ENCODE results near the gene CELF6.
A peak's percentile ranks its signal among the peaks of the same experiment; 100 is the strongest.
"Not testable (repeated sequence)": the region's sequence is repeated elsewhere in the genome, so short reads cannot be mapped to it uniquely, and the experiment has no call there.

Gene CELF6

DNA sequence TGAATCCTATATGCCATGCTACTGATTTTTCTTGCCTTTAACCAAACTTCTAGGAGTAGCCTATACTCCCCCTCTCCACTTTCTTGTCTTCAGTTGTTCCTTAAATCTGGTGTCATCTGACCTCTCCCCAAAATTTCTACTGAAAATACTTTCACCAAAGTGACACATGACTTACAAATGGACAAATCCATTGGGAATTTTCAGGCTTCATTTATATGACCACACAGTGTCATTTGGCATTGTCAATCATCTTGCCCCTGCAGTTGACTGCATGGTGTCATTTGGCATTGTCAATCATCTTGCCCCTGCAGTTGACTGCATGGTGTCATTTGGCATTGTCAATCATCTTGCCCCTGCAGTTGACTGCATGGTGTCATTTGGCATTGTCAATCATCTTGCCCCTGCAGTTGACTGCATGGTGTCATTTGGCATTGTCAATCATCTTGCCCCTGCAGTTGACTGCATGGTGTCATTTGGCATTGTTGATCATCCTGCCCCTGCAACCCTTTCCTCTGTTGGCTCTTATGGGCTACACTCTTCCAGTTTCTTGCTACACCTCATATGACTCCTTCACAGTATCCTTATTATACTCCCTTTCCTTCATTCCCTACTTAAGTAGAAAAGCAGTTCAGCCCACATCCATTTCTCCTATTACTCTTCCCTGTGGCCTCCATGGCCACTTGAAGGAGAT lies 44.2 kb downstream of the CELF6 start:
- H3K79me1 ChIP-seq (replicated peaks; ENCODE audit: low read length, poor library complexity, severe bottlenecking); H3K14ac ChIP-seq (ENCODE audit: low read length in 2 of 2); H3K9me3 ChIP-seq (ENCODE audit: control insufficient read depth, low read length); H3K23ac ChIP-seq (ENCODE audit: low read length in 2 of 2); H3K4ac ChIP-seq (ENCODE audit: low read depth in 1 of 2, low read length in 2 of 2); H2BK120ac ChIP-seq (ENCODE audit: low read depth, low read length); H4K8ac ChIP-seq (ENCODE audit: low read length); H3K36me3 ChIP-seq (ENCODE audit: control insufficient read depth in 1 of 2, insufficient read depth in 2 of 2, low read depth in 1 of 2, low read length in 2 of 2); H4K91ac ChIP-seq (ENCODE audit: low read length); H3K9ac ChIP-seq (ENCODE audit: low read length); DNase-seq; H2AK5ac ChIP-seq (ENCODE audit: low read length, severe bottlenecking); H3K18ac ChIP-seq (ENCODE audit: low read depth in 1 of 2, low read length in 2 of 2); H3K27me3 ChIP-seq (ENCODE audit: control insufficient read depth in 1 of 2, insufficient read depth in 1 of 2, low read length in 2 of 2); H3K4me2 ChIP-seq (ENCODE audit: low read length, poor library complexity, severe bottlenecking); H3K4me3 ChIP-seq (ENCODE audit: insufficient read depth in 1 of 2, low read depth in 1 of 2, low read length in 2 of 2); H2BK5ac ChIP-seq (ENCODE audit: low read depth, low read length, poor library complexity, severe bottlenecking); H2AFZ ChIP-seq (ENCODE audit: low read depth, low read length); H2BK12ac ChIP-seq (ENCODE audit: low read length in 2 of 2); H2BK15ac ChIP-seq (ENCODE audit: low read depth, poor library complexity, severe bottlenecking); H3K27ac ChIP-seq (ENCODE audit: low read length, poor library complexity, severe bottlenecking); H3K4me1 ChIP-seq (ENCODE audit: control insufficient read depth, insufficient read depth, low read depth, low read length): not testable (repeated sequence)

DNA sequence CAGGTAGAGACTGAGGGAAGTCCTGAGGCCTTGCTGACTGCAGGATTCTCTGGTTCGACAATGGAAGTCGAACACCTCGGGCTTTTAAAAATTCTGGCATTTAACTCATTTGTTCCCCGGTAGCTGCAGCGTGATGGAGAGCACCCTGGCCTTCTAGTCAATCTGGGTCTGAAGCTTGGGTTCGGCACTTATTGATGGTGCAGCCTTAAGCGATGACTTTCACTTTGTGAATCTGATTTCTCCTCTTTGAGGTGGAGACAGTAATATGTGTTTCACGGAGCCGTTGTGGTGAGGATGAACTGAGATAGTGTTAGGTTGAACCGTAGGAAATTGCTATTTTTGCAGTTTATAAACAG lies 47.0 kb downstream of the CELF6 start:
- Histone ChIP-seq H3K36me3 (ENCODE audit: control insufficient read depth in 1 of 2, insufficient read depth in 2 of 2, low read depth in 1 of 2, low read length in 2 of 2) (peaks cover 6 to 26% of the 10 kb centered on the region in 2 experiments), H3K4ac (ENCODE audit: low read depth in 1 of 2, low read length in 2 of 2) (peak overlapping the region in 1 of 2 experiments; percentile 40), H2BK120ac (ENCODE audit: low read depth, low read length) (no peak overlapping the region), H2AFZ (ENCODE audit: low read depth, low read length) (peak overlapping the region; percentile 49), H3K4me2 (ENCODE audit: low read length, poor library complexity, severe bottlenecking) (peak overlapping the region; percentile 48), H3K27ac (ENCODE audit: low read length, poor library complexity, severe bottlenecking) (peak overlapping the region; percentile 7), H3K23ac (ENCODE audit: low read length in 2 of 2) (no peak overlapping the region), H3K4me3 (ENCODE audit: insufficient read depth in 1 of 2, low read depth in 1 of 2, low read length in 2 of 2) (peak overlapping the region; percentile 23 to 66), H3K14ac (ENCODE audit: low read length in 2 of 2) (no peak overlapping the region), H3K9ac (ENCODE audit: low read length) (peak overlapping the region; percentile 75), H2AK5ac (ENCODE audit: low read length, severe bottlenecking) (no peak overlapping the region), H3K9me3 (ENCODE audit: control insufficient read depth, low read length) (no peaks in the 10 kb centered on the region), H4K91ac (ENCODE audit: low read length) (no peak overlapping the region), H3K4me1 (ENCODE audit: control insufficient read depth, insufficient read depth, low read depth, low read length) (peaks cover 3% of the 10 kb centered on the region), H2BK5ac (ENCODE audit: low read depth, low read length, poor library complexity, severe bottlenecking) (no peak overlapping the region), H3K79me1 (replicated peaks; ENCODE audit: low read length, poor library complexity, severe bottlenecking) (peaks cover 20% of the 10 kb centered on the region), H3K18ac (ENCODE audit: low read depth in 1 of 2, low read length in 2 of 2) (peak overlapping the region; percentile 5 to 43), H2BK15ac (ENCODE audit: low read depth, poor library complexity, severe bottlenecking) (no peak overlapping the region), H3K27me3 (ENCODE audit: control insufficient read depth in 1 of 2, insufficient read depth in 1 of 2, low read length in 2 of 2) (peaks cover 0 to 6% of the 10 kb centered on the region in 2 experiments), H2BK12ac (ENCODE audit: low read length in 2 of 2) (no peak overlapping the region), H4K8ac (ENCODE audit: low read length) (peak overlapping the region; percentile 14)
- no peak for DNase-seq
- WGBS, result 42% methylated on average over 7 of the region's 10 CpGs

DNA sequence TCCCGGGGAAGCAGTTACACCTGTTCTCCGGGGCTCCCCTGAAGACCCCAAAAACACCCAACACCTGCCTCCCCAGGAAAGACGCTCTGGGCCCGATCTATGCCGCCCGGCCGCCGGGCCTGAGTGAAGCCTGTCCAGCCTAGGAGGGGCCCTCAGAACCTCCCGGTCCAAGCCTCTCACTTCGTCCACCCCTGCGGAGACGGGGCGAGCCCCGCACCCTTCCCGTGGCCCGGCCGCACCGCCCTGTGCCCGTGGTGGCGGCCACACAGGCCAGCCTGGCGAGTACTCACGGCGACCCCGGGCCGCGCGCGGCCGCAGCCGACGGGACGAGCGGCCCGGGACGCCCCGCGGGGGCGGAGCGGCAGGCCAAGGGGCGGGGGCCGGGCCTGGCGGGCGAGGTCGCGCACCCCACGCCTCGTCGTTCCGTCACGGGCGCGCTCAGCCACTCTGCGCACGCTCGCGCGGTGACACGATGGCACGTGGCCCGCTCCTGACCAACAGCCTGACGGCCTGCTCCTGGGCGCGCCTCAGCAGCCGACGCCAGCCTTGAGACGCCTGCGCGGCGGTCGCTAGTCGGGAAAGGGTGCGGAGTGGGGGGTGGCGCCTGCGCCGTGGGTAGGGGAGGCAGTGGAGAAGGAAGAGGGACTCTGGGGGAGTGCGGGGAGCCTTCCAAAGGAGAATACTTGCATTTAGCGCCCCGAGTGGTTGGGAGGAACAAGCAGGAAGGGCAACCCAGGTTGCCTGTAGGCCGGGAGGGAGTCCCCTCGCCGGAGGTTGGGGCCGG lies 47.6 kb downstream of the CELF6 start, which contains the start of gene PARP6:
Gene PARP6 (minus strand): TSS at position 342 of the 784 bp plus-strand sequence. CDS start 5,077 bp downstream, outside the sequence.
- Histone ChIP-seq H3K18ac (ENCODE audit: low read depth in 1 of 2, low read length in 2 of 2) (peak within 1 kb of the TSS; percentile 89 to 97), H4K8ac (ENCODE audit: low read length) (peak within 1 kb of the TSS; percentile 98), H2AK5ac (ENCODE audit: low read length, severe bottlenecking) (peak within 1 kb of the TSS; percentile 21), H3K9ac (ENCODE audit: low read length) (peak within 1 kb of the TSS; percentile 95), H3K4me1 (ENCODE audit: control insufficient read depth, insufficient read depth, low read depth, low read length) (peaks cover 3% of the 10 kb centered on the region), H3K14ac (ENCODE audit: low read length in 2 of 2) (peak within 1 kb of the TSS in 1 of 2 experiments; percentile 74), H2BK5ac (ENCODE audit: low read depth, low read length, poor library complexity, severe bottlenecking) (peak within 1 kb of the TSS; percentile 63), H3K36me3 (ENCODE audit: control insufficient read depth in 1 of 2, insufficient read depth in 2 of 2, low read depth in 1 of 2, low read length in 2 of 2) (peaks cover 10 to 32% of the 10 kb centered on the region in 2 experiments), H3K4me3 (ENCODE audit: insufficient read depth in 1 of 2, low read depth in 1 of 2, low read length in 2 of 2) (peak within 1 kb of the TSS; percentile 93 to 96), H3K27me3 (ENCODE audit: control insufficient read depth in 1 of 2, insufficient read depth in 1 of 2, low read length in 2 of 2) (peaks cover 0 to 6% of the 10 kb centered on the region in 2 experiments), H2AFZ (ENCODE audit: low read depth, low read length) (peak within 1 kb of the TSS; percentile 80), H3K9me3 (ENCODE audit: control insufficient read depth, low read length) (no peaks in the 10 kb centered on the region), H3K4me2 (ENCODE audit: low read length, poor library complexity, severe bottlenecking) (peak within 1 kb of the TSS; percentile 86), H3K27ac (ENCODE audit: low read length, poor library complexity, severe bottlenecking) (peak within 1 kb of the TSS; percentile 27), H4K91ac (ENCODE audit: low read length) (peak within 1 kb of the TSS; percentile 83), H2BK120ac (ENCODE audit: low read depth, low read length) (peak within 1 kb of the TSS; percentile 61), H3K4ac (ENCODE audit: low read depth in 1 of 2, low read length in 2 of 2) (peak within 1 kb of the TSS; percentile 75 to 99), H2BK12ac (ENCODE audit: low read length in 2 of 2) (peak within 1 kb of the TSS in 1 of 2 experiments; percentile 63), H2BK15ac (ENCODE audit: low read depth, poor library complexity, severe bottlenecking) (peak within 1 kb of the TSS; percentile 67), H3K79me1 (replicated peaks; ENCODE audit: low read length, poor library complexity, severe bottlenecking) (peaks cover 24% of the 10 kb centered on the region), H3K23ac (ENCODE audit: low read length in 2 of 2) (no peak within 1 kb of the TSS)
- DNase-seq, result peak; percentile 98
- under 1% methylated on average over 77 of the region's 82 CpGs for WGBS

DNA sequence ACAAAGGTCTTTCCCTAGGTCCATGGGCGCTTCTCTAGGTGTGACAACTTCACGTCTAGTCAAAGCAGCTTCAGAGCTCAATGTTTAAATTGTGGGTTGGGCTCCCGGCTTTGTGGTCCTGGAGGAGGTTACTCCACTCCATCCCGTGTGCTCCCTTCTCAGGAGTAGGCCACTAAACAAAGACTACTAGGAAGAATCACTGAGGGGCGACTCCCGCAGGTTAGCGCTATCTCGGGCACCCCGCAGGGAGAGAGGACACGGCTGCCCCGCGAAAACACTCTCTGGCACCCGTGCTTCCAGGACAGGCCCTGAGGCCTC lies 48.1 kb downstream of the CELF6 start:
- Histone ChIP-seq H3K27ac (ENCODE audit: low read length, poor library complexity, severe bottlenecking) (peak overlapping the region; percentile 27), H3K23ac (ENCODE audit: low read length in 2 of 2) (no peak overlapping the region), H2BK12ac (ENCODE audit: low read length in 2 of 2) (peak overlapping the region in 1 of 2 experiments; percentile 63), H3K4me2 (ENCODE audit: low read length, poor library complexity, severe bottlenecking) (peak overlapping the region; percentile 86), H2AFZ (ENCODE audit: low read depth, low read length) (peak overlapping the region; percentile 80), H2BK5ac (ENCODE audit: low read depth, low read length, poor library complexity, severe bottlenecking) (no peak overlapping the region), H2BK15ac (ENCODE audit: low read depth, poor library complexity, severe bottlenecking) (peak overlapping the region; percentile 67), H3K4me1 (ENCODE audit: control insufficient read depth, insufficient read depth, low read depth, low read length) (peaks cover 3% of the 10 kb centered on the region), H4K91ac (ENCODE audit: low read length) (no peak overlapping the region), H2AK5ac (ENCODE audit: low read length, severe bottlenecking) (peak overlapping the region; percentile 21), H3K27me3 (ENCODE audit: control insufficient read depth in 1 of 2, insufficient read depth in 1 of 2, low read length in 2 of 2) (peaks cover 0 to 6% of the 10 kb centered on the region in 2 experiments), H4K8ac (ENCODE audit: low read length) (peak overlapping the region; percentile 98), H3K14ac (ENCODE audit: low read length in 2 of 2) (no peak overlapping the region), H3K9ac (ENCODE audit: low read length) (peak overlapping the region; percentile 95), H2BK120ac (ENCODE audit: low read depth, low read length) (no peak overlapping the region), H3K79me1 (replicated peaks; ENCODE audit: low read length, poor library complexity, severe bottlenecking) (peaks cover 27% of the 10 kb centered on the region), H3K36me3 (ENCODE audit: control insufficient read depth in 1 of 2, insufficient read depth in 2 of 2, low read depth in 1 of 2, low read length in 2 of 2) (peaks cover 13 to 37% of the 10 kb centered on the region in 2 experiments), H3K18ac (ENCODE audit: low read depth in 1 of 2, low read length in 2 of 2) (peak overlapping the region; percentile 89 to 97), H3K4ac (ENCODE audit: low read depth in 1 of 2, low read length in 2 of 2) (peak overlapping the region; percentile 75 to 99), H3K4me3 (ENCODE audit: insufficient read depth in 1 of 2, low read depth in 1 of 2, low read length in 2 of 2) (peak overlapping the region; percentile 93 to 96), H3K9me3 (ENCODE audit: control insufficient read depth, low read length) (no peaks in the 10 kb centered on the region)
- peak; percentile 27 for DNase-seq
- WGBS, result 8% methylated on average over 13 of the region's 13 CpGs

Data from mesenchymal stem cell (in vitro differentiated cells and primary cell).